ENCODE measurements around the gene TTC12.

The TTC12 gene

DNA sequence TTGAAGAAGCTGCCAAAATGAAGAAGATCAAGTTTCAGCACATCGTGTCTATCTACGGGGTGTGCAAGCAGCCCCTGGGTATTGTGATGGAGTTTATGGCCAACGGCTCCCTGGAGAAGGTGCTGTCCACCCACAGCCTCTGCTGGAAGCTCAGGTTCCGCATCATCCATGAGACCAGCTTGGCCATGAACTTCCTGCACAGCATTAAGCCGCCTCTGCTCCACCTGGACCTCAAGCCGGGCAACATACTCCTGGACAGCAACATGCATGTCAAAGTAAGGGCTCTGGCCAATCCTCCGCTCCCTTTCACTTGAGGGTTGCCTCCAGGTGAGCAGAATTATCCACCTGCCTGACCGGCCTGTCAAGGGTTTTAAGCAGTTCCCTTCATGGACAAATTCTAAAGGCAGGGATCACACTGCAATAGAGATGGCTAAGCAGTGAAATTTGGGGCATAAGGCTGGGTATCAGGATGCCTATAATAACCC, 79.2 kb downstream of the TTC12 start:
- H3K4me3 ChIP-seq (ENCODE audit: control insufficient read depth, low read depth, low read length) = no peak overlapping the region
- no peak for TF ChIP-seq CTCF (conservative IDR thresholded peaks at IDR 0.05; ENCODE audit: control insufficient read depth, insufficient read depth, low read depth, low read length)
- no peak for DNase-seq (ENCODE audit: low read depth)

GRCh38 chr11:113394919-113395318, 80.5 kb downstream of the TTC12 start:
- no peak for DNase-seq (ENCODE audit: low read depth)
- H3K4me3 ChIP-seq (ENCODE audit: control insufficient read depth, low read depth, low read length) = no peak overlapping the region
- no peak for TF ChIP-seq CTCF (conservative IDR thresholded peaks at IDR 0.05; ENCODE audit: control insufficient read depth, insufficient read depth, low read depth, low read length)

- TF ChIP-seq CTCF (conservative IDR thresholded peaks at IDR 0.05; ENCODE audit: control insufficient read depth, insufficient read depth, low read depth, low read length) = no peak
- no peak for DNase-seq (ENCODE audit: low read depth)
- no peak overlapping the region for H3K4me3 ChIP-seq (ENCODE audit: control insufficient read depth, low read depth, low read length)
Observed at GRCh38 chr11:113395782-113396336, 81.5 kb downstream of the TTC12 start.

GRCh38 chr11:113396690-113397089, 82.3 kb downstream of the TTC12 start:
- DNase-seq (ENCODE audit: low read depth) = no peak
- H3K4me3 ChIP-seq (ENCODE audit: control insufficient read depth, low read depth, low read length) = no peak overlapping the region
- no peak for TF ChIP-seq CTCF (conservative IDR thresholded peaks at IDR 0.05; ENCODE audit: control insufficient read depth, insufficient read depth, low read depth, low read length)

- H3K4me3 ChIP-seq (ENCODE audit: control insufficient read depth, low read depth, low read length) = no peak overlapping the region
- no peak for TF ChIP-seq CTCF (conservative IDR thresholded peaks at IDR 0.05; ENCODE audit: control insufficient read depth, insufficient read depth, low read depth, low read length)
Observed at GRCh38 chr11:113397212-113397611, 82.8 kb downstream of the TTC12 start.

DNA sequence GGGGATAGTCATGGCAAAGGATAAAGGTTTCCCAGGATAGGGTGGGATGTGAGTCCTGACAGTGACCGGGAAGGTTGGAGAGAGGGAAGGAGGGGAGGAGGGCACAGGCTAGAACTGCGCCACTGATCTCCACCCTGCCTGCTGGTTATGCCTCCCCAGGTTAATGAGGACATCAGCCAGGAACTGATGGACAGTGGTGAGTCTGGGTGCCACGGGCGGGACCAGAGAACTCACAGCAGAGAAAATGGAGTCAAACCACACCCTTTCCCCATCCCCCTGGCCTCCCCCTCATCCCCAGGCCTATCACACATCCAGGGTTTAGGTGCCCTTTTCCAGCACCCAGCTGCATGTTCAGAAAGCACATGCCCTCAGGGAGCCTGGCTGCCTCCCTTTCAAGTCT, 83.4 kb downstream of the TTC12 start:
- TF ChIP-seq CTCF (conservative IDR thresholded peaks at IDR 0.05; ENCODE audit: control insufficient read depth, insufficient read depth, low read depth, low read length) = no peak
- H3K4me3 ChIP-seq (ENCODE audit: control insufficient read depth, low read depth, low read length) = no peak overlapping the region
- no peak for DNase-seq (ENCODE audit: low read depth)

More at GRCh38 chr11:113397212-113397611, 82.8 kb downstream of the TTC12 start:
- no peak for DNase-seq (ENCODE audit: low read depth)
